WI38 (cell line): ENCODE measurements around the gene SARDH.

ENCODE experiments used
- H3K4me3 ChIP-seq: 2 replicates; pipeline ENCODE4 v1.5.1; 2011; ENCODE audit warnings: low read depth, mild to moderate bottlenecking, control low read depth, low read length
- TF ChIP-seq, protein P1 (sequence below): IDR thresholded peaks from 2 replicates; pipeline ENCODE4 v1.5.1; 2012; ENCODE audit warnings: low read depth, mild to moderate bottlenecking, control low read depth, low read length

Gene SARDH

DNA sequence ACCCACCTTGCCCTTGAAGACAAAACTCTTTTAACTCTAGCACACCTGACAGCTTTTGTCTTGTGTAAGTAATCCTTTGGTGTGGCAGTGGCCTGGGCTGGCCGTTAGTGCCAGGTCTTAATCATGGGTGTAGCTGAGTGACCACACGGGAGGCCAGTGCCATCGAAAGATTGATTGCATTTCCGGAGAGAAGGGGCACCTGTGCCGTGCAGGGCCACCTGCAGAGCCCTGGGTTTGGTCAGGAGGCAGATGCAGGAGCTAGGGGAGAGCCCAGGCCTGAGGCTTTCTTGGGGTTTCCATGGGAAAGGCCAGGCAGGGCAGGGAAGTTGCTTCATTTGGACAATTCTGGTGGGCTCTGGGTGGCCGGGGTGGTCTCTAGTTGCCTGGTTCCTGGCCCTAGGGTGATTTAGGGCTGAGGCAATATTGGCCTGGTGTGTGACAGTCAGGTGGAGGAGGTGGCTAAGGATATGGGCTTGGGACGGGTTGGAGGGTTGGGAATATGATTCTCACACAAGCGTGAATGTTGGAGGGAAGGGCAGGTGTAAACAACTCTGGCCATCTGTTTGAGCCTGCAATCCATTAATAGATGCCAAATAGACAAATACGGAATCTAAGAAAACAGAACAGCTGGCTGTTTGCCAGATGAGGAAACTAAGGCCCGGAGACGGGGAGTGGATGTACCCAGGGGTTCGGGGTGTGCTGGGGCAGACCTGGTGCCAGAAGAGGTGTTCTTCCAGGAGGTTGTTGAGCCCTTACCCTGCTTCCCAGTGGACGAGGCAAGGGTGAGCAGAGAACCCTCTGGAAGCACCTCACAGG is 97.4 kb downstream of the SARDH start:
- TF ChIP-seq, protein P1, sequence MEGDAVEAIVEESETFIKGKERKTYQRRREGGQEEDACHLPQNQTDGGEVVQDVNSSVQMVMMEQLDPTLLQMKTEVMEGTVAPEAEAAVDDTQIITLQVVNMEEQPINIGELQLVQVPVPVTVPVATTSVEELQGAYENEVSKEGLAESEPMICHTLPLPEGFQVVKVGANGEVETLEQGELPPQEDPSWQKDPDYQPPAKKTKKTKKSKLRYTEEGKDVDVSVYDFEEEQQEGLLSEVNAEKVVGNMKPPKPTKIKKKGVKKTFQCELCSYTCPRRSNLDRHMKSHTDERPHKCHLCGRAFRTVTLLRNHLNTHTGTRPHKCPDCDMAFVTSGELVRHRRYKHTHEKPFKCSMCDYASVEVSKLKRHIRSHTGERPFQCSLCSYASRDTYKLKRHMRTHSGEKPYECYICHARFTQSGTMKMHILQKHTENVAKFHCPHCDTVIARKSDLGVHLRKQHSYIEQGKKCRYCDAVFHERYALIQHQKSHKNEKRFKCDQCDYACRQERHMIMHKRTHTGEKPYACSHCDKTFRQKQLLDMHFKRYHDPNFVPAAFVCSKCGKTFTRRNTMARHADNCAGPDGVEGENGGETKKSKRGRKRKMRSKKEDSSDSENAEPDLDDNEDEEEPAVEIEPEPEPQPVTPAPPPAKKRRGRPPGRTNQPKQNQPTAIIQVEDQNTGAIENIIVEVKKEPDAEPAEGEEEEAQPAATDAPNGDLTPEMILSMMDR: no peak
- no peak overlapping the region for H3K4me3 ChIP-seq

DNA sequence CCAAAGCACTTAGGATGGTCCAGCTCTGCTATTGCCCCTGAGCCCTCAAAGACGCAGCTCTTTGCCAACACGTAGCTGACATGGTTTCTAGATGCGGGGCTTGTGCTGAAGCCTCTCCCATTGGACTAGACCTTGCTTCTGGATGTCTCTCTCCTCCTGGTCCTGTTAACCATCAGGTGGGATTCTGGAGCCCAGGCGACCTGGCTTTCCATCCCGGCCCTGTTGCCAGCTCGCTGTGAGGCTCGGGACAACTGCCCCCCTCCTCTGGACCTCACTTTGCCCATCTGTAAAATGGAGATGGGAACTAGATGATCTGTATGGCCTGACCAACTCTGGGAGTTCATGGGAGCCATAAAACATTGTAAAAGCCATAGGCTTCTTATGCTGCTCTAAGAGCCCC is 98.0 kb downstream of the SARDH start:
- H3K4me3 ChIP-seq: no peak overlapping the region
- TF ChIP-seq, protein P1: no peak

DNA sequence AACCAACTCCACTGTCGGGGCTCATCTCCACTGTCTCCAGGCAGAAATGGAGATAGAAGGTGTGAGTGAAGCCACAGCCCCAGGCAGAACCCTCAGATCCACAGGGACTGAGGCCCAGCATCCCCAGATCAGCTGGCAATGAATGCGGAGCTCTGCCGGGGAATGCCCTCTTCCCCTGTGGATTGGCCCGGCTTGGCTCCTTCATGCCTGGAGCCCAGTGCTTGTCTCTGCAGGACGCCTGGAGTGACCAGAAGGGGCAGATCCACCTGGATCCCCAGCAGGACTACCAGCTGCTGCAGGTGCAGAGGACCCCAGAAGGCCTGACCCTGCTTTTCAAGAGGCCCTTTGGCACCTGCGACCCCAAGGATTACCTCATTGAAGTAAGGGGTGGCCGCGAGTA is 98.5 kb downstream of the SARDH start:
- no peak overlapping the region for H3K4me3 ChIP-seq
- TF ChIP-seq, protein P1: no peak

DNA sequence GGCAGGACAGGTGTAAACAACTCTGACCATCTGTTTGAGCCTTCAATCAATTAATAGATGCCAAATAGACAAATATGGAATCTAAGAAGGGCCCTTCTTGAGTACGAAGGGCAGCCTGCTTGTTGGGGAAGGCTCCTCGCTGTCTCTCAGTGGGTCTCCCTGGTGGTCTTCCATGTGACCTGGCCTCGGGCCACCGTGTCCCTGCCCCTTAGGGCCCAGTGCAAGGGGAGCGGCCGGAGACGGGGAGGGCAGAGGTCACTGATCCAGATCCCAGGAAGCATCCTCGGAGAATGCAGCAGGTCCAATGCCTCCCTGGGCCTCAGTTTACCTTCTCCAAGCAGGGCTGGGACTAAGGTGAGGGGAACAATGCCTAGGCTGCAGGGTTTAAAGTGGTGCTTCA is 99.4 kb downstream of the SARDH start:
- H3K4me3 ChIP-seq: no peak overlapping the region
- TF ChIP-seq, protein P1: no peak

GRCh38 chr9:133638076-133638475 is 100.1 kb downstream of the SARDH start:
- TF ChIP-seq, protein P1: no peak
- no peak overlapping the region for H3K4me3 ChIP-seq

DNA sequence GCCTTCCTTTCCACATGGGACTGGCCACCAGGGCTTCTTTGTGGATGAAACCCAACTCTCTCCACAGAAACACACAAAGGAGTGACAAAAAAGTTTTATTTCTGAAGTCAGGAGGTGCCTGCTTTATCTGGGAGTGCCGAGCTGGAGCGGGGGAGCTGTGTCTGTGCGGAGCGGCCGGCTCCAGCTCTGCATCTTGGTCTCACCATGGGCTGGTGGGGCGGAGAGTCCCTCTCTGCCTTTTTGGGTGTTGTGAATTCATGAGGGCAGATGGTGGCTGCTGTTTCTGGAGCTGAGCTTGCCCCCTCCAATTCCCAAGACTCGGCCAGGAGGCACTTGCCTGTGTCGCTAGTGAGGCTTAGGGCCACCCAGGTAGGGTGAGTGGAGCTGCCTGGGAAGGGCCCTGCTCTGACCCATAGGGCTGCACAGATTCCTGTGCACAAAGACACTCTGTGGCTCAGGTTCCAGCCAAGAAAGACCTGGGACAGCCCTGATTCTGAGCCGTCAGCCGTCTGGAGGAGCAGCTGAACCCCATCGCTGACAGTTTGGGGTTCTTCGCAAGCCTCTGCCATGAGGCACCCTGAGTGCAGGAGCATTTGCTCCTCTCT is 100.6 kb downstream of the SARDH start:
- no peak overlapping the region for H3K4me3 ChIP-seq
- TF ChIP-seq, protein P1: no peak

- no peak overlapping the region for H3K4me3 ChIP-seq
These were observed 101.2 kb downstream of the SARDH start for GRCh38 chr9:133636902-133637301.

More at GRCh38 chr9:133636902-133637301, 101.2 kb downstream of the SARDH start:
- TF ChIP-seq, protein P1: no peak
